Small intestine (tissue), 7 donors: Measurements from ENCODE around the gene CD81. TPM values are rescaled to one million over a fixed set of nuclear protein-coding genes. Genes with fewer than 3 reads are reported as not detected.

Source experiments
- DNase-seq, 2 donors: peaks; one replicate each; pipeline versions ENCODE4 v3.0.0 to v3.0.0-alpha.2; 2013
- FAIRE-seq: peaks from 2 replicates; lab custom pipeline; 2012; peaks lifted over from hg19 to GRCh38; lab: Jason Lieb, UNC
- H3K27ac ChIP-seq, 3 donors: one replicate each; pipeline ENCODE4 v1.5.1; 2013; ENCODE audit warnings: low read length in 2 of 3, mild to moderate bottlenecking in 2 of 3, control low read depth in 1 of 3, inconsistent platforms in 1 of 3, low read depth in 1 of 3, moderate library complexity in 1 of 3
- H3K27me3 ChIP-seq, 3 donors: one replicate each; pipeline ENCODE4 v1.6.1; 2013; ENCODE audit warnings: low read length in 3 of 3, inconsistent platforms in 1 of 3; ENCODE audit not compliant: control insufficient read depth in 3 of 3, insufficient read depth in 3 of 3
- H3K36me3 ChIP-seq, 3 donors: one replicate each; pipeline ENCODE4 v1.6.1; 2013; ENCODE audit warnings: low read length in 3 of 3, inconsistent platforms in 1 of 3, low read depth in 1 of 3, mild to moderate bottlenecking in 1 of 3, moderate library complexity in 1 of 3; ENCODE audit not compliant: control insufficient read depth in 3 of 3, insufficient read depth in 2 of 3
- H3K4me1 ChIP-seq, 3 donors: one replicate each; pipeline ENCODE4 v1.6.1; 2013; ENCODE audit warnings: low read length in 2 of 3, inconsistent platforms in 1 of 3, low read depth in 1 of 3, mild to moderate bottlenecking in 1 of 3, moderate library complexity in 1 of 3; ENCODE audit not compliant: control insufficient read depth in 3 of 3, insufficient read depth in 2 of 3
- H3K4me3 ChIP-seq, 3 donors: one replicate each; pipeline ENCODE4 v1.5.1; 2013; ENCODE audit warnings: low read length in 3 of 3, control low read depth in 1 of 3, inconsistent platforms in 1 of 3, low read depth in 1 of 3, mild to moderate bottlenecking in 1 of 3, moderate library complexity in 1 of 3
- H3K9me3 ChIP-seq, 2 donors: one replicate each; pipeline ENCODE4 v1.6.1; 2013; ENCODE audit warnings: low read depth in 1 of 2, low read length in 1 of 2; ENCODE audit not compliant: control insufficient read depth in 2 of 2, insufficient read depth in 1 of 2
- WGBS, 3 donors: extraction: QIAGEN DNeasy Blood & Tissue Kit; methylation state at CpG; one replicate each; pipeline ENCODE4 v1.1.7; 2013; 5-methylcytosine and 5-hydroxymethylcytosine counted together
- polyA plus RNA-seq, 4 donors: library from polyadenylated mRNA; stranded (reverse) in 3 of 4; unstranded in 1 of 4; fragments of 200-250 nt in 3 of 4; fragments of 120-200 nt in 1 of 4; gene quantifications; one replicate each; pipeline versions ENCODE4 v1.2.1 to v1.2.3, GENCODE V29; 2013
- donor health status: healthy with polysubstance abuse.
- donor health status: control.
- donor health status: control.
- donor health status: Bipolar disorder and iron deficiency.
- donor health status: healthy.

Gene CD81
- polyA plus RNA-seq, 4 donors = 11.0 to 285 (median 134) TPM

DNA sequence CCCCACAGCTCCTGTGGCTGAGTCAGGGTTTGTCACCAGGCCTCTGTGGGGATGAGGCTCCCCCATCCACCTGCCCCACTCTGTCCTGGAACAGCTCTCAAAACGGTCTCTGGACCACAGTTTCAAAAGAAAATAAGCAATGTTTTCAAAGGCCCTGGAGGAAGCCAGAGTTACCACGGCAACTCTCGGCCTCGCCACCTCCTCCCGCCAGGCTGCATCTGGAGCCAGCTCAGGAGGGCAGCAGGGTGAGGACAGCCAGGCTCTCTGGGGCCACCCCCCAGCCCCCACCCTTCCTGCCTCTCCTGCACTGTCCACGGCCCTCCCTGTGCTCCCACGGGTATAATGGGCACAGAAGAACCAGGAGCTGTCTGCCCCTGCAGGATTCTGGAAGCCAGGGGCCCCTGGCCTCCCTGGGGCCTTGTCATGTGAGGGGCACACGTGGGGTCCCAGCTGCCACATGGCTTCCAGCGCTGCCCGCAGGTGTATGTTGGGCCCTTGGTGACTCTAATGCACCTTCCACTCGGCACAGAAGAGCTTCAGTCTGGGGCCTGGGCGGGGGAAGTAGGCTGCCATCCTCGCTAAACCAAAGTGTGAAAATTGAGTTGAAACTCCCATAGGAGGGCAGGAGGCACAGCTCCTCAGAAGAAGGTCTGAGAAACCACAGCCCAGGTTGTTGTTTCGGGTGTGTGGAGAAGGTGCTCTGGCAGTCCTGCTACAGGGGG, 10.3 kb downstream of the CD81 start:
- 48 to 81% (median 52%) methylated on average over 14 of the region's 14 CpGs for WGBS, 3 donors
- no peak for FAIRE-seq
- Histone ChIP-seq H3K27ac (peak overlapping the region in 2 of 3 donors; percentile 45 to 59), H3K27me3 (no peaks in the 10 kb centered on the region), H3K4me1 (peaks cover 0 to 20% (median 6%) of the 10 kb centered on the region in 3 donors), H3K4me3 (no peak overlapping the region), H3K36me3 (peaks cover 0 to 90% (median 2%) of the 10 kb centered on the region in 3 donors), H3K9me3 (no peaks in the 10 kb centered on the region)
- no peak for DNase-seq

DNA sequence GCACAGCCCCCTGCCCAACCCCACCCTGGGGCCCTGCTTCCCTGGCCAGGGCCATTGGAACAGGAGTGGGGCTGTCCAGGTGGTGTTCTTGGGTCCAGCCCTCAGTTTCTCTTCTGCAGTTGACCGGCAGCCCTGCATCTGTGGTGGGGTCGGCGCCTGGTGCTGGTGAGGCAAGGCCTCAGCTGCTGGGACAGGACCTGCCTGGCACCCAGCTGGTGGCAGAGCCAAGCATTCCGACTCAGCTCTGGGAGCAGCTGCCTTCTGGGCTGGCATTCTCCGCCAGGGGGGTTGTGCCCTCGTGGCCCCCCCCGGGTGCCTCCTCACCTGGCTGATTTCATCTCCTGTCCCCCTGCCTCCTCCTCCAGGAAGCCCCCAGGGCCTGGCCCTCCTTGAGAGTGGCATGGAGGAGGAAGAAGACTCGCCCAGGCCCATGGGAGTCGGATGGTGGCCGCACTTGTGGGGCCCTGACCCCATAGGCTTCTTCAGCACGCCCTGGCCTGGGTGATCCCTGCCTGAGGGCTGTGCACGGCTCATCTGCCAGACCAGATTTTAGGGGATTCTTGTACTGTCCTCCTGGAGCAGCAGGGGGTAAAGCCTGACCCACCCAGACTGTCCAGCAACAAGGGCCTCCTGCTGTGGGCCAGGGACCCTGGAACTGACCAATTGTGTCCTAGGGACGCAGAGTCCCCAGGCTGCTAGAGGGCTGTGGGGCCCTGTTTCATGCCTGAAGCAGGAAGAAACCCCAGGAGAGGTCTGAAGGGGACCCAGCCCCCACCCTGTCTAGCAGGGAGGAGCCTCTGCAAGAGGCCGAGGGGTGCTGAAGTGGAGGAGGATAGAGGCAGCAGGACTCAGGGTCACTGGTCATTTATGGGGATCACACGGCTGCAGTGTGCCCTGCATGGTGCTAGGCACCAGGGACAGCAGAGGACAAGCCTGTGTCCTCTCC, 11.6 kb downstream of the CD81 start:
- FAIRE-seq (no peak), DNase-seq (no peak)
- WGBS, 3 donors = 79 to 84% (median 81%) methylated on average over 14 to 15 of the region's 15 CpGs
- Histone ChIP-seq H3K27me3 (no peaks in the 10 kb centered on the region), H3K4me1 (peaks cover 0 to 12% (median 6%) of the 10 kb centered on the region in 3 donors), H3K36me3 (peaks cover 0 to 90% (median 2%) of the 10 kb centered on the region in 3 donors), H3K4me3 (no peak overlapping the region), H3K9me3 (no peaks in the 10 kb centered on the region), H3K27ac (peak overlapping the region in 2 of 3 donors; percentile 57)

DNA sequence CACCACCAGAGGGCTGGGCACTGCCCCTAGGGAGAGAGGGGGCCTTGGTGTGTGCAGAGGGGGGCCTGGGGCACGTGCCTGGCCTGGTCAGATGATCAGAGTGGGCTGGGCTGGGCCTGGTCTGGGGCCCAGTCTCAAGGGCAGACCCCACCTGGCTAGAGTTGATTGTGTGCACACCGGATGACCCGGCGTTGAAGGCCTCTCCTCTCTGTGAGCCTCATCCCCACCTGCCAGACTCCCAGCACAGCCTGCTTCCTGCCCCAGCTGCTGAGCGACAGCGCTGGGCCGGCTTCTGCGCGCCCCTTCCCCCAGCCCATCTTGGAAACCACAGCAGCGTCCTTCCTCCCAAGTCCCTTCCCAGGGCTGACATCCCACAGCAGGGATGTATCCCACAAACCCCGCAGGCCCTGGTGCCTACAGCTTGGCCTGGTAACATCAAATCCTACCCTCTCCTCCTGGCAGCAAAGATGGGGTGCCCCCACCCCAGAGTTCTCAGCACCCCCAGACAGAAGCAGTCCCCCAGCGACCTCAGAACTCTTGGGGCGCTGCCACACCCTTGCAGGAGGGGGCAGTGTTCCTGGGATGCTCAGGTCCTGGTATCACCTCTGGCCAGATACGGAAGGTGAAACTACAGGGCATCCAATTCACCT, 12.4 kb downstream of the CD81 start:
- Histone ChIP-seq H3K9me3 (no peaks in the 10 kb centered on the region), H3K27ac (peak overlapping the region in 1 of 3 donors; percentile 57), H3K4me3 (no peak overlapping the region), H3K36me3 (peaks cover 0 to 97% (median 2%) of the 10 kb centered on the region in 3 donors), H3K4me1 (peaks cover 0 to 12% (median 6%) of the 10 kb centered on the region in 3 donors), H3K27me3 (no peaks in the 10 kb centered on the region)
- peak in 1 of 2 donors; percentile 30 for DNase-seq
- FAIRE-seq = no peak
- WGBS, 3 donors = 54 to 74% (median 59%) methylated on average over 14 of the region's 14 CpGs

DNA sequence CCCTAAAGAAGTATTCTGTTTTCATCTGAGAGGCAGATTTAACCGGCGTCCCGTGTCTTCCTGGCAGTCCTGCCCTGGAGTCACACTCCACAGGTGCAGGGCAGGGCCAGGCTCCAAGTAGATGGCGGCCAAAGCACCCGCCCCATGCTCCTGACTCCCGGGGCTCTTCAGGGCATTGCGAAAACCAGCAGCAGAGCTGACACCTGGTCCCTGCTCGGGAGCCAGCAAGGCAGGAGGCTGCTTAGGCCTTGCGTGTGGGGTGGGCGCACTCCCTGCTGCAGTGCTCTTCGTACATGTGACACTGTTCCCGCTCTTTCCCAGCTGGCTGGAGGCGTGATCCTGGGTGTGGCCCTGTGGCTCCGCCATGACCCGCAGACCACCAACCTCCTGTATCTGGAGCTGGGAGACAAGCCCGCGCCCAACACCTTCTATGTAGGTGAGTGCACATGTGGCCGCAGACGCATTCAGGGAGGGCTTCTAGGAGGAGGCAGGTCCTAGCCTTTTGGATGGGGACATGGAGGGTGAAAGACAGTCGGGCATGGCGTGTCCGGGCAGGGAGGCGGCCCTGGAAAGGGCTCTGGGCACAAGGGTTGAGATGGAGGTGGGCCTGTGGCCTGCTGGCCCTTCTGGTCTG, 13.1 kb downstream of the CD81 start:
- H3K36me3 ChIP-seq = peaks cover 0 to 98% (median 2%) of the 10 kb centered on the region in 3 donors
- peaks cover 0 to 12% (median 6%) of the 10 kb centered on the region in 3 donors for H3K4me1 ChIP-seq
- 81 to 86% (median 85%) methylated on average over 23 of the region's 23 CpGs for WGBS, 3 donors
- H3K27ac ChIP-seq = peak overlapping the region in 1 of 3 donors; percentile 62
- FAIRE-seq (no peak), DNase-seq (no peak)
- H3K4me3 ChIP-seq = no peak overlapping the region
- no peaks in the 10 kb centered on the region for H3K9me3 ChIP-seq
- no peaks in the 10 kb centered on the region for H3K27me3 ChIP-seq

DNA sequence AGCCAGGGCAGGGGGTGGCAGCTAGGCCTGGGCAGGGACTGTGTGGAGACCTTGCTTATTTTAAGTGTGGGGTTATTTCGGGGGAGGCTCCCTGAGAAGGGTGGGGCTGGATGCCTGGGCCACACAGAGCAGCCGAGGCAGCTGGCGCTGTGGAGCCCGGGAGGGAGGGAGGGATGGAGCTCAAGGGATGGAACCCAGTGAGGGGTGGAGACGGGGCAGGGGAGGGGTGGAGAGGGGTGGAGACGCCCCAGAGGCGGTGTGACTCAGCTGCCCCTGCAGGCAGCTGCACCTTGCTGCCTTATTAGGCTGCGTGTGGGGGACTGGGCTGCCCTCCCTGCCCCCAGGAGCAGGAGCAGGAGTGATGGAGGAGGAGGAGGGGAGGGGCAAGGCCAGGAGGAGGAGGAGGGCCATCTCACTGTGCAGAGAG, 13.6 kb downstream of the CD81 start:
- peak overlapping the region in 1 of 3 donors; percentile 62 for H3K27ac ChIP-seq
- no peaks in the 10 kb centered on the region for H3K9me3 ChIP-seq
- no peak overlapping the region for H3K4me3 ChIP-seq
- H3K27me3 ChIP-seq = no peaks in the 10 kb centered on the region
- FAIRE-seq (no peak), DNase-seq (no peak)
- H3K36me3 ChIP-seq = peaks cover 0 to 98% (median 2%) of the 10 kb centered on the region in 3 donors
- H3K4me1 ChIP-seq = peaks cover 0 to 12% (median 6%) of the 10 kb centered on the region in 3 donors
- WGBS, 3 donors = 41 to 64% (median 60%) methylated on average over 3 to 8 of the region's 8 CpGs

DNA sequence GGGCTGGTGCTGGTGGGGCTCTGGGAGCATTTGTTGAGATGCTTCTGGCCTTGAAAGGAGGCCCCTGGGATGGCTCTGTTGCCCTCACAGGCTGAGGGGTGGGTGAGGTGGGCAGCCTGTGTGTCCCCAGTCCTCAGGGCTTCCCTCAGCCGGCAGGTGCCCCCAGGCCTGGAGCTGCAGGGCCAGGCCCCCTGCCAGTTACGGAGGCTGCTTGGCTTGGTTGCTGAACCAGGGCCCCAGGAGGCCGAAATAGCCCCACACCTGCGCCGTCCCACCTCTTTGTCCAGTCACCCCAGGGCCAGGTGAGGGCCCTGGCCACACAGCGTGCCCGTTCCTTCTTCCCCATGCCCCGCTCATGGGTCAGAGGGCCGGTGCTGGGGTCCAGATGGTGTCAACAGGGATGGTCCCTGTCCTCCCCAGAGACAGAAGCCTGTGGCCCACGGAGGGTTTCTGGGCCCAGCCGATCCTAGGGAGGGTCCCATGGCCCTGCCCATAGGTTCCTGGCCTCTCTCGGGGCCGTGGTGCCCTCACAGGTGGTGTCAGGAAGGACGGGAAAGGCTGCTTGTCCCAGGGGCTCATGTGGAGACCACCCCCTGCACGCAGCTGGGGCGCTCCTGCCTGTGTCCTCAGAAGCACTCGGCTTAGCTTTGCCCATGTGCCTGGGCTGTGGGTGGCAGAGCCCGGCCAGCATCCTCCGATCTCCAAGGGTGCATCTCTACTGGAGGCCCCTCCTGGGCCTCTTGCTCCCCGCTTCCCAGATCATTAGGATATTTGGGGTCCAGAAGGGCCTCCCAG, 14.3 kb downstream of the CD81 start:
- H3K4me1 ChIP-seq = peaks cover 0 to 12% (median 6%) of the 10 kb centered on the region in 3 donors
- H3K9me3 ChIP-seq = no peaks in the 10 kb centered on the region
- H3K36me3 ChIP-seq = peaks cover 0 to 98% (median 5%) of the 10 kb centered on the region in 3 donors
- H3K27me3 ChIP-seq = no peaks in the 10 kb centered on the region
- DNase-seq (no peak), FAIRE-seq (no peak)
- WGBS, 3 donors = 89 to 97% (median 94%) methylated on average over 18 to 20 of the region's 20 CpGs
- no peak overlapping the region for H3K4me3 ChIP-seq
- H3K27ac ChIP-seq = peak overlapping the region in 1 of 3 donors; percentile 39

DNA sequence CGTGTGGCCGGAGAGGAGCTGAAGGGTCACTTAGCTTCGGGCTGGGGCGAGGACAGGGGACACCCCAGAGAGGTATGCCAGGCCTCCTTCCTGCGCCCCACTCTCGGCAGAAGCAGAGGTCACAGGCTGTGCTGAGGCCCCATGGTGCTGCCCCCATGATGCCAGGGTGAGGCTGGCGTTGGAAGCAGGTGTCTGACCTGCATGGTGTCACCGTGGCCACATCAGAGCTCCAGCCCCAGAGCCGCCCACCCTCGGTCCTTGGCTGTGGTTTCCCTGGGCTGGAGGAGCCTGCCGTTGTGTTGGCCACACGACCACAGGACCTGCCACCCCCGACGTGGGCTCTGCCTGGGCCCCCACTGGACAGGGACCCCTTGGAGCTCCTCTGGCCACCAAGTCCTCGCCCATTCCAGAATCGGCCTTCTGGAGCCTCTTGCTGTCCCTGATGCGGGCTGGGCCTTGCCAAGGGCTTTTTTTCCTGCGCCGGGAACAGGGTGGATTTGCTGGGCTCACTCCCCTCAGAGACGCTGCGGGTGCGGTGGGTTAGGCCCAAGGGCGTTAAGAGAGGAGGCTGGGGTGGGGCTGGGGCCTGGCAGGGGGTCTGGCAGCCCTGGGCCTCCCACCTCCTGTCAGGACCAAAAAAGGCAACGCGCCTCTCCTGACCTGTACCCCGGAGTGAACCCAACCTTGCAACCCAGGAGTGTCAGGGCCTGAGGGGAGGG, 15.3 kb downstream of the CD81 start:
- FAIRE-seq = no peak
- WGBS, 3 donors = 86 to 89% (median 89%) methylated on average over 22 to 26 of the region's 26 CpGs
- Histone ChIP-seq H3K4me1 (peaks cover 0 to 12% (median 0%) of the 10 kb centered on the region in 3 donors), H3K9me3 (no peaks in the 10 kb centered on the region), H3K36me3 (peaks cover 0 to 96% (median 6%) of the 10 kb centered on the region in 3 donors), H3K27me3 (no peaks in the 10 kb centered on the region), H3K27ac (no peak overlapping the region), H3K4me3 (no peak overlapping the region)
- no peak for DNase-seq
